ENCODE measurements around the gene SSBP2. TPM values are rescaled to one million over a fixed set of nuclear protein-coding genes. Genes with fewer than 3 reads are reported as not detected.

Gene SSBP2
- total RNA-seq, 4 donors from 2014 or later = 38.6 to 58.5 (median 51.8) TPM

- 53 to 60% methylated on average over 2 of the region's 2 CpGs for WGBS, 2 donors
- no peaks in the 10 kb centered on the region for H3K9me3 ChIP-seq
- no peaks in the 10 kb centered on the region for H3K27me3 ChIP-seq
- TF ChIP-seq POLR2A (IDR thresholded peaks at IDR 0.05) = no peak
- peak overlapping the region in 2 of 3 donors; percentile 3 to 39 for H3K27ac ChIP-seq
- no peaks in the 10 kb centered on the region for H3K36me3 ChIP-seq
- H3K4me1 ChIP-seq = peaks cover 8 to 11% of the 10 kb centered on the region in 2 donors
- intact Hi-C loops (cut with DNase I) = no loop called here
- peak; percentile 31 to 54 for DNase-seq
- no peak overlapping the region for H3K4me3 ChIP-seq (replicated peaks in 1 of 3)
These were observed 217.1 kb downstream of the SSBP2 start for GRCh38 chr5:81533629-81534405.

GRCh38 chr5:81530919-81531318, 220.0 kb downstream of the SSBP2 start:
- Histone ChIP-seq H3K27ac (no peak overlapping the region), H3K36me3 (no peaks in the 10 kb centered on the region), H3K4me3 (replicated peaks in 1 of 3) (no peak overlapping the region), H3K27me3 (no peaks in the 10 kb centered on the region), H3K4me1 (peaks cover 8 to 9% of the 10 kb centered on the region in 2 donors), H3K9me3 (no peaks in the 10 kb centered on the region)
- no peak for TF ChIP-seq CTCF (IDR thresholded peaks at IDR 0.05)
- TF ChIP-seq POLR2A (IDR thresholded peaks at IDR 0.05) = no peak
- 98 to 100% methylated on average over 1 of the region's 1 CpG for WGBS, 2 donors
- DNase-seq = peak in 1 of 2 donors; percentile 28
- intact Hi-C loops (cut with DNase I) = no loop called here

GRCh38 chr5:81525690-81526089, 225.2 kb downstream of the SSBP2 start:
- Histone ChIP-seq H3K27ac (no peak overlapping the region), H3K4me3 (replicated peaks in 1 of 3) (no peak overlapping the region), H3K9me3 (no peaks in the 10 kb centered on the region), H3K36me3 (no peaks in the 10 kb centered on the region), H3K4me1 (no peaks in the 10 kb centered on the region), H3K27me3 (no peaks in the 10 kb centered on the region)
- 69 to 77% methylated on average over 2 of the region's 2 CpGs for WGBS, 2 donors
- intact Hi-C loops (cut with DNase I) = no loop called here
- TF ChIP-seq POLR2A (IDR thresholded peaks at IDR 0.05) = no peak
- no peak for TF ChIP-seq CTCF (IDR thresholded peaks at IDR 0.05)
- DNase-seq = no peak

- DNase-seq = no peak
- H3K36me3 ChIP-seq = no peaks in the 10 kb centered on the region
- no peaks in the 10 kb centered on the region for H3K27me3 ChIP-seq
- no peak overlapping the region for H3K27ac ChIP-seq
- TF ChIP-seq CTCF (IDR thresholded peaks at IDR 0.05) = no peak
- no peak for TF ChIP-seq POLR2A (IDR thresholded peaks at IDR 0.05)
- no peak overlapping the region for H3K4me3 ChIP-seq (replicated peaks in 1 of 3)
- no peaks in the 10 kb centered on the region for H3K4me1 ChIP-seq
- intact Hi-C loops (cut with DNase I) = no loop called here
- no peaks in the 10 kb centered on the region for H3K9me3 ChIP-seq
These were observed 226.9 kb downstream of the SSBP2 start for GRCh38 chr5:81524015-81524414.

- H3K4me1 ChIP-seq = no peaks in the 10 kb centered on the region
- no peak overlapping the region for H3K27ac ChIP-seq
- H3K36me3 ChIP-seq = no peaks in the 10 kb centered on the region
- no peaks in the 10 kb centered on the region for H3K27me3 ChIP-seq
- no peaks in the 10 kb centered on the region for H3K9me3 ChIP-seq
- no peak for DNase-seq
- 94 to 97% methylated on average over 1 of the region's 1 CpG for WGBS, 2 donors
- TF ChIP-seq CTCF (IDR thresholded peaks at IDR 0.05) (no peak), POLR2A (IDR thresholded peaks at IDR 0.05) (no peak)
- intact Hi-C loops (cut with DNase I) = no loop called here
- H3K4me3 ChIP-seq (replicated peaks in 1 of 3) = no peak overlapping the region
These were observed 228.3 kb downstream of the SSBP2 start for GRCh38 chr5:81522571-81522970.

Data from thyroid gland (tissue), 4 donors.